B cell (primary cell): ENCODE results near the gene SLC2A13. TPM values are rescaled to one million over a fixed set of nuclear protein-coding genes. Genes with fewer than 3 reads are reported as not detected.

Source experiments
- ATAC-seq: fragments of 200-7000 bp; cut with Tn5 transposase; one replicate; pipeline ENCODE4 v1.10.0; 2021; ENCODE audit warnings: low read depth, mild to moderate bottlenecking, moderate number of reproducible peaks, moderate library complexity
- CTCF ChIA-PET: fragments of 350-600 bp; sonication (Branson Sonifier 250); formaldehyde crosslinking; loops from one replicate; lab custom pipeline; 2021; ENCODE audit warnings: antibody characterized with exemption, inconsistent platforms; lab: Charles Lee
- POLR2A ChIA-PET: fragments of 350-600 bp; sonication (Branson Sonifier 250); formaldehyde crosslinking; loops from one replicate; lab custom pipeline; 2021; ENCODE audit warnings: antibody characterized with exemption; lab: Charles Lee
- DNase-seq: peaks from one replicate; pipeline ENCODE4 v3.0.0; 2013
- H2AFZ ChIP-seq: 2 replicates; pipeline ENCODE4 v1.6.1; 2012; ENCODE audit warnings: mild to moderate bottlenecking, low read depth, low read length; ENCODE audit not compliant: insufficient read depth, poor library complexity, severe bottlenecking
- H3K27ac ChIP-seq, 2 donors: 1 replicate in 1 of 2; 2 replicates in 1 of 2; pipeline ENCODE4 v1.5.1; 2012 to 2013; ENCODE audit warnings: low read length in 2 of 2, mild to moderate bottlenecking in 2 of 2, moderate library complexity in 1 of 2
- H3K27me3 ChIP-seq, 4 experiments: fragments of 200-600 bp in 1 of 4; sonication (generic) in 1 of 4; replicated peaks in 1 of 4; 1 replicate in 2 of 4; 2 replicates in 2 of 4; pipeline versions ENCODE4 v1.6.1 to v1.7.0; 2013 to 2016; ENCODE audit warnings: low read length in 3 of 4, mild to moderate bottlenecking in 2 of 4, mixed read lengths in 1 of 4, moderate library complexity in 1 of 4; ENCODE audit not compliant: insufficient read depth in 4 of 4, control insufficient read depth in 3 of 4; ENCODE audit errors: control extremely low read depth in 1 of 4
- H3K36me3 ChIP-seq, 2 experiments: replicated peaks in 1 of 2; 1 replicate in 1 of 2; 2 replicates in 1 of 2; pipeline versions ENCODE4 v1.6.1 to v1.7.1; 2013; ENCODE audit warnings: low read length in 1 of 2; ENCODE audit not compliant: insufficient read depth in 2 of 2, control insufficient read depth in 1 of 2; ENCODE audit errors: control extremely low read depth in 1 of 2, extremely low read depth in 1 of 2
- H3K4me1 ChIP-seq, 2 donors: fragments of 200-600 bp in 1 of 2; sonication (generic) in 1 of 2; 1 replicate in 1 of 2; 2 replicates in 1 of 2; pipeline versions ENCODE4 v1.5.1 to v1.6.1; 2013 to 2017; ENCODE audit warnings: low read length in 2 of 2; ENCODE audit not compliant: control insufficient read depth in 2 of 2, insufficient read depth in 2 of 2
- H3K4me2 ChIP-seq: replicated peaks from 2 replicates; pipeline ENCODE3; 2012; ENCODE audit warnings: mild to moderate bottlenecking, low read depth, low read length; ENCODE audit not compliant: poor library complexity, severe bottlenecking
- H3K4me3 ChIP-seq, 5 experiments: fragments of 200-600 bp in 1 of 5; sonication (generic) in 1 of 5; 1 replicate in 3 of 5; 2 replicates in 2 of 5; pipeline versions ENCODE4 v1.5.1 to v1.7.0; 2011 to 2016; ENCODE audit warnings: low read length in 4 of 5, mild to moderate bottlenecking in 4 of 5, low read depth in 2 of 5, control low read depth in 1 of 5, moderate library complexity in 1 of 5; ENCODE audit not compliant: insufficient read depth in 1 of 5; ENCODE audit errors: control extremely low read depth in 1 of 5, extremely low read depth in 1 of 5
- H3K79me2 ChIP-seq: fragments of 200-600 bp; sonication (generic); one replicate; pipeline ENCODE4 v1.6.0; 2016; ENCODE audit warnings: low read length; ENCODE audit not compliant: control insufficient read depth, insufficient read depth
- H3K9ac ChIP-seq: fragments of 200-600 bp; sonication (generic); 2 replicates; pipeline ENCODE4 v1.6.1; 2017; ENCODE audit warnings: mild to moderate bottlenecking, low read length, moderate library complexity
- H3K9me3 ChIP-seq, 3 donors: one replicate each; pipeline versions ENCODE4 v1.6.1 to v1.7.1; 2013; ENCODE audit warnings: low read length in 2 of 3; ENCODE audit not compliant: control insufficient read depth in 2 of 3, insufficient read depth in 1 of 3; ENCODE audit errors: control extremely low read depth in 1 of 3
- H4K20me1 ChIP-seq: 2 replicates; pipeline ENCODE4 v1.6.0; 2012; ENCODE audit warnings: mild to moderate bottlenecking, low read length; ENCODE audit not compliant: insufficient read depth, control insufficient read depth, poor library complexity, severe bottlenecking
- H3K27ac Mint-ChIP-seq: one replicate; pipeline ENCODE4 v1.8.0; 2021; ENCODE audit warnings: mixed read lengths
- H3K27me3 Mint-ChIP-seq: one replicate; pipeline ENCODE4 v1.8.0; 2021; ENCODE audit warnings: mixed read lengths
- H3K4me1 Mint-ChIP-seq: one replicate; pipeline ENCODE4 v1.8.0; 2021; ENCODE audit warnings: mixed read lengths
- H3K4me3 Mint-ChIP-seq: one replicate; pipeline ENCODE4 v1.8.0; 2021; ENCODE audit warnings: mixed read lengths
- H3K9me3 Mint-ChIP-seq: one replicate; pipeline ENCODE4 v1.8.0; 2022; ENCODE audit warnings: mixed read lengths; ENCODE audit not compliant: insufficient read depth
- CTCF ChIP-seq: fragments of 200-600 bp; IDR thresholded peaks from one replicate; pipeline ENCODE4 v1.8.0; 2022; ENCODE audit warnings: antibody characterized with exemption, mild to moderate bottlenecking
- EZH2 ChIP-seq: IDR thresholded peaks from 2 replicates; pipeline ENCODE4 v1.6.1; 2012; ENCODE audit warnings: borderline replicate concordance, low read depth, mild to moderate bottlenecking, moderate library complexity, low read length; ENCODE audit not compliant: insufficient read depth, poor library complexity, severe bottlenecking
- WGBS: methylation state at CpG from one replicate; pipeline ENCODE4 v1.1.5; 2013; ENCODE audit warnings: missing lambda C conversion rate; ENCODE audit not compliant: insufficient coverage; 5-methylcytosine and 5-hydroxymethylcytosine counted together
- intact Hi-C: fragments of 100-400 bp; cut with micrococcal nuclease; formaldehyde crosslinking; loops from one replicate; pipeline ENCODE4 v1.10.0; 2022
- polyA plus RNA-seq: library from polyadenylated mRNA; depleted of rRNA; stranded (reverse); fragments of >200 nt; gene quantifications from 2 replicates; pipeline ENCODE4 v1.2.3, GENCODE V29; 2012
- total RNA-seq, 2 donors: library from RNA; stranded (reverse); fragments of 120-200 nt in 1 of 2; gene quantifications; 1 replicate in 1 of 2; 2 replicates in 1 of 2; pipeline versions ENCODE4 v1.2.3 to v1.2.4, GENCODE V29; 2013 to 2022

The SLC2A13 gene
- total and polyA plus RNA-seq, 2 donors (not counting 1 experiment from before 2014, with no cell fraction given) = 2.1 to 8.6 TPM

DNA sequence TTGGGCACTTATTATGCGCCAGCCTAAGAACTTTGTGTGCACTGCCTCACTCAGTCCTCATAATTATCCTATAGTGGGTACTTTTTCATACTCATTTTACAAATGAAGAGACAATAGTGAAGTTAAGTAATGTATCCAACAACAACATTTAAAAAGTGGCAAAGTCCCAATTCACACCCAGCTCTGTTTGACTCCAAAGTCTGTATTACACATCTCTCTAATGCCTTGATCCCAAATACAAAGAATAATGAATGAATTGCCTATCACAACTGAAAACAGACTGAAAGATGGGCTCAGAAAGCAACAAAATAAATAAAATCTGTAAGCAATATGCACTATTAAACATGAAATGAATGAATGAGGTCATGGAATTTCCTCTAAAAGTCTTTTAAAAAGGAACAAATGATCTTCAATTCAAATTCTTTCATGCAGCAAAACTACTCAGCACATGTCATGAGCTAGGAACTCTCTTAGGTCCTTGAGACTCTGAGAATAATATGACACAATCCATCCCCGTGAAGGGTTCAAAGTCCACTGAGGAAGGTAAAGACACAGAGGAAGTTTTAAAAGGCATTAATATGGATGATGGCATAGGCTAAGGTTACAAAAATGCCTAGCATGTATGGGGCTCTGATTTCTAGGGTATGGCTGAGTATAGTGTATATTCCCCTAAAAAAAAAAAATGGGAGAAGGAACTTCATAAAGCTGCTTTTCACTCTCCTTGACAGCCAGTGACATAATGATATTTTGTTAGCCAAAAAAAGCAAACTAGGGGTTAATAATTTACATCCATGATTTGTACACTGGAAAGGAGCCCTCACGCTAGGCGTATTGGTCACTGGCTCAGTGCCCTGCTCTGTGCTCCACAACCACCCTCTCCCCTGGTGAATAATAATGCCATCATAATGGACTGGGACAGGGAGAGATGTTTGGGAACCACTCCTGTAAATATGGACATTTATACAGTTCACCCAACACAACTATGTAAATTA, 103.4 kb downstream of the SLC2A13 start:
- H3K4me2 ChIP-seq = no peak overlapping the region
- H3K9me3 ChIP-seq = peaks cover 1 to 13% (median 12%) of the 10 kb centered on the region in 3 donors
- H3K4me1 ChIP-seq = no peaks in the 10 kb centered on the region
- no peak overlapping the region for H3K9ac ChIP-seq
- Mint-ChIP-seq H3K27ac (no peak overlapping the region), H3K4me3 (no peak overlapping the region), H3K27me3 (no peaks in the 10 kb centered on the region), H3K9me3 (peaks cover 9% of the 10 kb centered on the region), H3K4me1 (no peaks in the 10 kb centered on the region)
- TF ChIP-seq CTCF (no peak), EZH2 (no peak)
- H2AFZ ChIP-seq = no peak overlapping the region
- H3K36me3 ChIP-seq = no peaks in the 10 kb centered on the region
- CTCF ChIA-PET = interaction anchor here (0.7 kb wide), 1 partner anchor 9 kb away, joined by 3 read pairs; no protein-coding TSS in a partner anchor
- H3K4me3 ChIP-seq = no peak overlapping the region
- H3K27me3 ChIP-seq = no peaks in the 10 kb centered on the region
- no peak overlapping the region for H3K27ac ChIP-seq
- no peaks in the 10 kb centered on the region for H4K20me1 ChIP-seq
- POLR2A ChIA-PET = no interaction called here
- H3K79me2 ChIP-seq = no peaks in the 10 kb centered on the region
- no peak for DNase-seq
- 100% methylated on average over 1 of the region's 4 CpGs for WGBS
- intact Hi-C loops = no loop called here
- ATAC-seq = no peak

DNA sequence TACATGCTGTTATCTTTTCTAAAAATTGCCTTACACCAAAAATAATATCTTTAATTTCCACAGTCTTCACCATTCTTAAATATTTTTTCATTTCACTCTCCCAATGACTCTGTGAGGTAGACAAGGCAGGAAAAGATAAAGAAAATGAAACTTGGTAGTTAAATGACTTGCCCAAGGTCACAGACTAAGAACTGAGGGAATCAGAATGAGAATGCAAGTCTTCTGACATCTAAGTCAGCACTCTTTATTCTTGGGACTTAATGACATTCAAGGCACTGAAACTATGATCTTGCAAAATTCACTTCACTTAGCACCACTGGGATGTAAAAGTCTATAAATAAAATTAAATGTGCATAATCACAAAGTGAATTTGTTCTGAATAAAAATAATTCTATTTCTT, 104.5 kb downstream of the SLC2A13 start:
- Histone ChIP-seq H3K27ac (no peak overlapping the region), H3K27me3 (no peaks in the 10 kb centered on the region), H4K20me1 (no peaks in the 10 kb centered on the region), H3K4me1 (no peaks in the 10 kb centered on the region), H3K36me3 (no peaks in the 10 kb centered on the region), H3K9me3 (peaks cover 1 to 15% (median 13%) of the 10 kb centered on the region in 3 donors), H2AFZ (no peak overlapping the region), H3K4me3 (no peak overlapping the region), H3K79me2 (no peaks in the 10 kb centered on the region), H3K4me2 (no peak overlapping the region), H3K9ac (no peak overlapping the region)
- ChIA-PET POLR2A (no interaction called here), CTCF (interaction anchor here (0.9 to 1.2 kb wide), 2 partner anchors 10 to 11 kb away, joined by 3 to 6 read pairs; no protein-coding TSS in a partner anchor)
- H3K4me1 Mint-ChIP-seq = no peaks in the 10 kb centered on the region
- TF ChIP-seq CTCF = no peak
- no peak for TF ChIP-seq EZH2
- ATAC-seq = no peak
- intact Hi-C loops = no loop called here
- no peak for DNase-seq
- peaks cover 13% of the 10 kb centered on the region for H3K9me3 Mint-ChIP-seq
- no peaks in the 10 kb centered on the region for H3K27me3 Mint-ChIP-seq
- H3K4me3 Mint-ChIP-seq = no peak overlapping the region
- H3K27ac Mint-ChIP-seq = no peak overlapping the region
